Measurements from ENCODE around the gene CEP97.

The CEP97 gene

GRCh38 chr3:101817992-101818391 lies 93.6 kb downstream of the CEP97 start:
- H3K4me3 ChIP-seq (ENCODE audit: low read depth, low read length), result no peak overlapping the region
- TF ChIP-seq POLR2A (IDR thresholded peaks at IDR 0.05; ENCODE audit: extremely low read depth, insufficient read length), result no peak
- TF ChIP-seq MAX (IDR thresholded peaks at IDR 0.05; ENCODE audit: low read depth, low read length), result no peak
- TF ChIP-seq MYC (IDR thresholded peaks at IDR 0.05; ENCODE audit: low read depth, low read length), result no peak
- TF ChIP-seq CTCF (IDR thresholded peaks at IDR 0.05; ENCODE audit: low read depth, low read length), result no peak
- no peak for DNase-seq (ENCODE audit: low read depth)

- H3K4me3 ChIP-seq (ENCODE audit: low read depth, low read length), result no peak overlapping the region
- no peak for TF ChIP-seq CTCF (IDR thresholded peaks at IDR 0.05; ENCODE audit: low read depth, low read length)
- no peak for TF ChIP-seq MAX (IDR thresholded peaks at IDR 0.05; ENCODE audit: low read depth, low read length)
- no peak for TF ChIP-seq POLR2A (IDR thresholded peaks at IDR 0.05; ENCODE audit: extremely low read depth, insufficient read length)
- no peak for TF ChIP-seq MYC (IDR thresholded peaks at IDR 0.05; ENCODE audit: low read depth, low read length)
- no peak for DNase-seq (ENCODE audit: low read depth)
Measured at GRCh38 chr3:101819649-101820206, 95.3 kb downstream of the CEP97 start.

Measured in NB4 (cell line).